Stimulated activated CD8-positive, alpha-beta memory T cell treated with anti-CD3 and anti-CD28 coated beads, Interleukin-15, amount 100 ng/mL, for 24 hours (primary cell): ENCODE results near the gene DHX58.
"Not testable (repeated sequence)": the region's sequence is repeated elsewhere in the genome, so short reads cannot be mapped to it uniquely, and the experiment has no call there.

Experiments used
- DNase-seq: peaks from one replicate; pipeline ENCODE4 v3.0.0-alpha.2; 2020; ENCODE audit warnings: low read depth

The DHX58 gene

DNA sequence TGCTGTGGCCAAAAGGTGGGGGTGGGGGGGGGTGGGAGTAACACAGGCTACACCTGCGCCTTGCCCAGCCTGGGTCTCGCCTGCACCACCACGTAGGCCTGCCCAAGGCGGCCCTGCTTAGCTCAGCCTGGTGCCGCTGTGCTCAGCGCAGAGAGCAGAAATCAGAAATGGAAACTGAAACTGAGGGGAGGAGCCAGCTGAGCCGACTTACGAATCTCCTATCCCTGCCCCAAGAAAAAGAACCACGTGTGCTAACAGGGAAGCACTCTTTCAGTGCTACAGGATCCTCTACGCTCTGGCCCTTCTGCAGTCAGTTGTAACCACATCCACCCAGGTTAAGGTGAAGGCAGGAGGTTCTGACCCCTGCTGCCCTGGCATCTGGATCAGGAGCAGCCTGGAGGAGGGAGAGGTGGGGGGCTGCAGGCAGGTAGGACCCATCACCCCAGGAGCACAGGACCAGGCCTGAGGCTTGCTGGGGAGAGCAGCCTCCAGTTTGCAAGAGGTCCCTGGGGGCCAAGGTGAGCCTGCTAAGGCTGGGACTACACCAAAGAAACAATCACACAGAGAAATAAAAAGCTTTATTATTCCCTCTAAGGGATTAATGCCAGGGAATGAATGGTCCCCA is at the start of gene DHX58:
Gene DHX58, minus strand, starts transcription at position 163 of the 625 bp plus-strand sequence. CDS start 822 bp downstream, outside the sequence.
- DNase-seq, result peak; percentile 26

DNA sequence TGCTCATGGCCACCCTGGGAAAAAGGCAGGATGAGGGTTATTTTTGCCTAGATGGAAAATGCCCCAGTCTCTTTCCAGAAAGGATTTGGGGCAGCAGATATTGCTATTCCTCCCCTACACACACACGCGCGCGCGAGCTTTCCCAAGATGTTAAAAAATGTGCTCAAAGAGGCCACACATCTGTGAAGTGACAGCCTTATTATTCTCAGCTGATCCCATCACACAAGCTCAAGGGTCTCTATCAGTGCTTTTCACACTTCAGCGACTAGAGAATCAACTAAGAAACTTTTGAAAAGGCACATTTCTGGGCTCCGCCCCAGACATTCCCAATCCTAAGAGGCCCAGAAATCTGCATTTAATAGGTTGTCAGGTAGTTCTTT is 48.0 kb upstream of the DHX58 start:
- no peak for DNase-seq

DNA sequence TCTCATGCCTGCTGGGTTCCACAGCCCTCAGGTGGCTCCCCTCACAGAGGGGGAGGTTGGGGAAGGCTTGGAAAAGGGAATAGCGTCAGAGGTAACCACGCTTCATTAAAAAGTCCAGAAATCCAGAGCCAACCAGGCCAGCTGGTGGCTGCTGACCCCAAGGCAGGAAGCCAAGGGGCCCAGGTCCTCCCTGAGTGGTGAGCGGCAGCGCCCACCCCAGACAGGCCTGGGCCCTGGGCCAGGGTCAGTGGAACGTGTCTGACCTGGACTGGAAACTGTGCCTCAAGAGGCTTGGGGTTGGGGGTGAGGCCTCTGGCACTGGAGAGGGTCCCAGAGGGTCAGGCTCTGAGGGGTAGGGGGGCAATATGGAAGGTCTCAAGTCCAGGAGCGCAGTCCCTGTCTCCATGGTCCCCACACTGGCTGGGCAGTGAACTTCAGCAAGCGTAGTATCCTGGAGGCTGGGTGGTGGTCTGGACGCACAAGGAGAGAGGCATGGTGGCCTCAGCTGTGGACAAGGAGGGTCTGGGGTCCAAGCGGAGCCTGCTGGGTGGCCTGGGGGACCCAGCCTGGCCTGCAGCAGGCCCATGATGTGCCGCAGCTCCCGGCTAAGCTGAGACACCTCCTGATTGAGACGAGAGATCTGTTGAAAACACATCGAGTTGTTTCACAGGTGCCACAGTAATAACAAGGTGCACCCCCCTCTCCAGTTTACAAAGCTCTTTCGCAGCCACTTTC is 47.4 kb upstream of the DHX58 start:
- no peak for DNase-seq

DNA sequence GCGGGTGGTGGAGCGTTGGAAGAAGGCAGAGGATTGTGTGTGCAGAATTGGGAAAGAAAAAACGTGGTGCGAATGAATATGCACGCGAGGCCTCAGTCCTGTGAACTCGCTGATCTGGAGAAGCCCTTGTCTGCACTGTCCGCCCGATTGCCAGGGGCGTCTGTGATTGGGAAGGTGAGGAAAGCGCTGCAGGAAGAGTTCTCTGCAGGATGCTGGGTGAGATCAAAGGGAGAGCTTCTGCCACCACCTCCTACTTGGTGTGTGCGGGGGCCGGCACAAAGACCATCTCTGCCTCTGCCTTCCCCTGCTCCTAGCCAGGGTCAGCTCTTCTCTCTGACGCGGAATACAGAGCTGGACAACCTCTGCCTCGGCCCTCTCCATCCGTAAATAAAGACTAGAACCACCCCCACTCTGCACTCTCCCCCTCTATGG is 43.1 kb upstream of the DHX58 start:
- DNase-seq, result no peak

DNA sequence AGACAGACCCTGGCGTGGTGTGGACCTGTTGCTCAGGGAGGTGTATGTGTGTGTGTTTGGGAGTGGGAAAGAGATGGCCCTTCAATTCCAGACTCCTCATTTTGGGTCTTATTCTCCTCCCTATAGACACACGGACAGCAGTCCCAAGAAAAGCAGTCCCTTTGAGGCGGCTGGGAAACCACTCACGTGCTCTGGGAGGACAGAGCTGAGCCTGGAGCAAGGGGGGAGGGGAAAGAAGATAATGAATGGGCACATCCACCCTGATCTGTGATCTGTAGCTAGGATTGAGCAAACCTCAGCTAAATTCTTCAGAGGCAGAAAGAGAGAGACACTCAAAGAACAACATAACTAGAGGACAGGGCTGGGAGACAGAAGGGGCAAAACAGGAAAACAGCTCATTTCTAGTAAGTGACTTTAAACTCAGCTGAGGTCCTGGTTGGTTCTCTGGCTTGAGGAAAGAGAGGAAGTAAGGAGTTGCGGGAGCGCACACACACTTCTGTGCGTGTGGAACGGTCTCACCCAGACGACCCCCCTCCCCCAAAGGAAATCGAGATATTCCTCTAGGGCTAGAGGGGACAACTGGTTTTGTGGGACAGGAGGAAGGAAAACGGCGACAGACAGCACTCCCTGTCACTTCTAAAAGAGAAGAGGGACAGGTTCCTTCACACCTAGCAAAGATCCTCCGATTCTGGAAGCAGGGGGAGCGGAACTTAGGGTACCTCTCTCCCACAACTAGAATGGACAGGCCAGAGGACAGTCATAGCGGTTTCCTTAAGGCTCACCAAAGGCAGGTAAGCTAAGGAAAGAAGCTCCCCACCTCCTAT is 41.6 kb upstream of the DHX58 start:
- no peak for DNase-seq

DNA sequence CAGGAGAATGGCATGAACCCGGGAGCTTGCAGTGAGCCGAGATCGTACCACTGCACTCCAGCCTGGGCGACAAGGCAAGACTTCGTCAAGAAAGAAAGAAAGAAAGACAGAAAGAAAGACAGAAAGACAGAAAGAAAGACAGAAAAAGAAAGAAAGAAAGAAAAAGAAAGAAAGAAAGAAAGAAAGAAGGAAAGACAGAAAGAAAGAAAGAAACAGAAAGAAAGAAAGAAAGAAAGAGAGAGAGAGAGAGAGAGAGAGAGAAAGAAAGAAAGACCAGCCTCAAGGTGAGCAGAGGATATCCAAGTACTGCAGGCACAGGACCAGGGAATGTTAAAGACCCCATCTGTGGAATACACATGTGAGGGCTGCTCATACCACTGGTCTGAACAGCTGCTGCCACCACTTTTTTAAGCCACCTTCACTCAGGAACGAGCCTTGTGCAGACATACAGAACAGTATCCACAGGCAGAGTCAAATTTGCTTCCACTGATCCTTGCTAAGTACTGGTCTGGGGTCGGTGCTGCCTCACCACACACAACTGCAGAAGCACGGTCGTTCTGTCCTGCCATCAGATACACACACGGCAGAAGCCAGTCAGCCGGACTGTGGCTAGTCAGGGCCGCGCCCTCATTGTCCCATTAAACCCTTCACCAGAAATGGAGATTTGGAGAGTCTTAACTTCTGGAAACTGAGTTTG is 34.5 kb upstream of the DHX58 start:
- DNase-seq, result no peak

DNA sequence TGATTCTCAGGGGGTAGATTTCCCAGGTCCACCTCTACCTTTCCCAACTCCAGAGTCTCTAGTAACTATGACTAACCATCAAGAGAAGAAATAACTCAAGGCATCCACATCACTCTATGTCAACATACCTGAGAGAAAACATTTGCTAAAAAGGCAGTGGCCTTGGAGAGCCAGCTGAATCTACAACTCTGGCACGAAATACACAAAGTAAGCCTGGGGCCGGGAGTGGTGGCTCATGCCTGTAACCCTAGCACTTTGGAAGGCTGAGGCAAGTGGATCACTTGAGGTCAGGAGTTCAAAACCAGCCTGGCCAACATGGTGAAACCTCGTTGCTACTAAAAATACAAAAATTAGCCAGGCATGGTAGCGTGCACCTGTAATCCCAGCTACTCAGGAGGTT is 30.6 kb upstream of the DHX58 start:
- not testable (repeated sequence) for DNase-seq

DNA sequence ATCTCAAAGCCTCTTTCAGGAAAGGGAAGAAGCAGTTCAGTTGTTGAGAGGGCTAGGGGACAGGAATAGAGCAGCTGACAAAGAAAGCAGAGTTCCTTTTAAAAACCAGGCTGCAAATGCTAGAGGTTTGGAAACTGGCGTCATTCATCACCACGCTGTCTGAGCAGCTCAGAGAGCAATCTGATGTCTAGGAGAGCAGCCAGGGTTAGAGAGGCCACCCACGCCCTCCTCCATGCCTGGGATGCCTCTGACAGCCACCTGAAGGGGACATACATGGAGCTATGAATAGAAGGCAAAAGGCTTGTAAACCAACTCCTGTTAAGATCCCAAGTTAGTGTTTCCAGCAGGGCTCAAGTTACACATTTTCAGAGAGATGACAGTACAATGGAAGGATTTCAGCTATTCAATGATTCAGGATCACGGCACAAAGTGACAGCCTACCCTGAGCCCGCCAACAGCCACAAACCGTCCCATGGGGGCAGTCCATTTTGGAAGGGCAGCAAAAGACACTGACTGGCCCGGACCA is 29.9 kb upstream of the DHX58 start:
- DNase-seq, result no peak

DNA sequence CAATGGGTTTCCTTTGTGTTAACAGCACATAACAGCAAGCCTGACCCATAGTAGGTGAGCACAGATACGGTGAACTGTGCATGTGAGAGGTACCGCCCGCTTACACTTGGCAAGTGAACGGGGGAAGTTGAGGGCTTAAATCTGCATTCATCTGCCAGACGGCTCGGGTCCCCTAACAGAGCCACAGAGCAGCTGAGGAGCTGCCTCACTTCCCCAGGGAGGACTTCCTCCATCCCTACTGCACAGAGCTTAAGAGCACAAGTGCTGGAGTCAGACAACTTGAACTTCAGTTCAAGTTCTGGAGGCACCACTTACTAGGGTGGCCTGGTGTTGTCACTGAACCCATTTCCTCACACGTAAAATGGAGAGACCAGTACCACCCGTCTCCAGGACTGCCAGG is 28.9 kb upstream of the DHX58 start:
- DNase-seq, result no peak

DNA sequence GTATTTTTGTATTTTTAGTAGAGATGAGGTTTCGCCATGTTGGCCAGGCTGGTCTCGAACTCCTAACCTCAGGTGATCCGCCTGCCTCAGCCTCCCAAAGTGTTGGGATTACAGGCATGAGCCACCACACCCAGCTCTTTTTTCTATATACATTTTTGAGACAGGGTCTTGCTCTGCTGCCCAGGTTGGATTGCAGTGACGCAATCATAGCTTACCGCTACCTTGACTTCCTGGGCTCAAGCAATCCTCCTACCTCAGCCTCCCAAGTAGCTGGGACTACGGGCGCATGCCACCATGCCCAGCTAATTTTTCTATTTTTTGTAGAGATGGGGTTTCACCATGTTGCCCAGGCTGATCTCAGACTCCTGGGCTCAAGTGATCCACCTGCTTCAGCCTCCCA is 28.2 kb upstream of the DHX58 start:
- not testable (repeated sequence) for DNase-seq

DNA sequence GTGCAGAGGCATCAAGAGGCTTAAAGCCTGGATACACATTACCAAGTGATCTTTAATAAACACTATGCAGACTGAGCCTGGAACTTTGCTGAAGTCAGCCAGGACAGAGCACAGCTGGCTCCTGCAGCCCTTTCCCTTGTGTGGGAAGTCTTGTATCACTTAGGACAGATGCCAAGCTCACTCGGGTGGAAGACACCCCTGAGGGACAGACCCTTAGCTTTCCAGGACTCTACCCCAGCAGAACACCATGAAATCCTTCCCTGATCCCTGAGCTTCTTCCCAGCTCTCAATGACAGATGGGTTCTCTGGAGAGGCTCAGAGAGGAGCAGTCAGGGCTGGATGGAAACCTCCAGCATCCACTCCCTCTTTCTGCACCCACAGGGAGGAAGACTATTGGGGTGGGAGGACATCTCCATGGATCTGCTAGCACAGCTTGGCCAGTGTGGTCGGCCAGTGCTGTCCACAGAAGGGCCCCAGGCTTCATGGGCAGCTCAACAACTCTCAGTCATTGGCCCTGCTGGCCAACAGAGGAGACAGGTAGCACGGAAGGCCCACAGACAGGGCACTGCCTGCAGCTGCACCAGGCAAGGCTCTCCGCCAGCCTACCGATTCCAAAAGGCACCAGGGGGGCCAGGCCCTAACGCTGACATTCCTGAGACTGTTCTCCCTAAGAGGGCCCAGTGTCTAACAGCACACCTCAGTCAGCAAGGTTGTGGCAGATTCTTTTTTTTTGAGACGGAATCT is 26.4 kb upstream of the DHX58 start:
- no peak for DNase-seq

DNA sequence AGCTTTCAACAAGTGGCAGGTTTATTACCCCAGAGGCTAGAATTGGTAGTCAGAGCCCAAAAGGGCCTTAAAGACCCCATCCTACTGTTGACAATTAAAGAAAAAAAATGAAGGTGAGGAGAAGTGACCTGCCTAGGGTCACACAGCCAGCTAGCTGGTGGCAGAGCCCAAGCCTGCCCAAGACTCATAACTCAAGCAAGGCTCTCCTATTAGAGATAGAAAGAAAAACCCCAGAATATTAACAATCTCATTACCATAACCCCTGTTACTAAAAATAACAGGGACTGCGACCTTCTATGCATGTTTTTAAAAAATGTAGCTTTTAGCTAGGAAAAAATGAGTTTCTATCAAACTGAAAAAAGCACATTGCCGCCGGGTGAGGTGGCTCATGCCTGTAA is 24.1 kb upstream of the DHX58 start:
- DNase-seq, result no peak

DNA sequence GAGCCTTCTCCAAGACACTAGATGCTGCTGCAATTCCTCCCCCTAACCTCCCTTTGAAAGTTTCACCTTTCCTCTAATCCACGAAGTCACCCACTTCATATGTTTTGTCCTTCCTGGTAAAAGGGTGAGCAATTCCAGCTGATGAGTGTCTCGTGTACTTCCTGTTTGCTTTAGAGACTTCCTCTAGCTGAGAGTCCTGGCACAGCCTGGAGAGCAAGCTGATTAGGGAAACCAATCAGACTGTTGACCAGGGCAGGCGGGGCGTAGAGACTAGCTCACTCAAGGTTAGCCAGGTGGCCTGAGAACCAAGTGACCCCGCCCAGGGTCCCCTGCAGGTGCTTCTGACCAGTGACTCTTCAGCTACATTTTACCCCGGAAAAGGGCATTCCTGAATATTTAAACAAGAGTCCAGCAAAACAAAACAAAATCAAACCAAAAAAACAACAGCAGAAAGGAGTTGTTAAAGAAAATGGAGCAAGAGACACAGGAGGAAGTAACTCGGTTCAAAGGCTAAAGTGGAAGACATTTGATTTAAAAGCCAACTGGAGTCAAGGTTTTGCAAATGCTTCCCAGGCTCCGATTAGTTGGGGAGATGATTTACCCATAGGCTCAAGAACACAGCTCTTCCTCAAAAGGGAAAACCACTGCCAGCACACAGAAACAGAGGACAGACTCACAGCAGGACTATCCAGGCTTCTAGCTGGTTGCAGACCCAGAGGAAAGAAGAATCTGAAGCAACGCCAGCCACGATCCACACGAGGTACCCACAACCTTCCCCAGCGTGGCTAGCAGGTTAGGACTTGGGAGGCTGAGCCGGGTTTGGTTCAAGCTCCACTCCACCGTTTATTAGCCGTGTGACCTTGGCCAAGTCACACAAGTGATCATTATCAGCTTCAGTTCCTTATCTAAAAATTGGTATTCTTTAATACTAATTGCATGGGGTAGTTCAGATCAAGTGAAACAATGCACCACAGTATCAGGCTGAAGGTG is 23.4 kb upstream of the DHX58 start:
- DNase-seq, result no peak

DNA sequence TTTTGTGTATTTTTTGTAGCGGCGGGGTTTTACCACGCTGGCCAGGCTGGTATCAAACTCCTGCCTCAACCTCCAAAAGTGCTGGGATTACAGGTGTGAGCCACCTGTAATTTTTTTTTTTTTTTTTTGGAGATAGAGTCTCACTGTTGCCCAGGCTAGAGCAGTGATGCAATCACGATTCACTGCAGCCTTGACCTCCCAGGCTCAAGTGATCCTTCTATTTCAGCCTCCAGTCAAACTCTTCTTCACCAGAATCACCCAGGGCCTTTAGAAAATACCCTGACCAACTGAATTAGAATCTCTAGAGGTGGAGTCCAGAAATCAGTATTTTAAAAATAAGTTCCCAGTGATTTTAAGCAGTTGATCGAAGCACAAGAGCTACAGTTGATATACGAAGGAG is 22.6 kb upstream of the DHX58 start:
- DNase-seq, result no peak

DNA sequence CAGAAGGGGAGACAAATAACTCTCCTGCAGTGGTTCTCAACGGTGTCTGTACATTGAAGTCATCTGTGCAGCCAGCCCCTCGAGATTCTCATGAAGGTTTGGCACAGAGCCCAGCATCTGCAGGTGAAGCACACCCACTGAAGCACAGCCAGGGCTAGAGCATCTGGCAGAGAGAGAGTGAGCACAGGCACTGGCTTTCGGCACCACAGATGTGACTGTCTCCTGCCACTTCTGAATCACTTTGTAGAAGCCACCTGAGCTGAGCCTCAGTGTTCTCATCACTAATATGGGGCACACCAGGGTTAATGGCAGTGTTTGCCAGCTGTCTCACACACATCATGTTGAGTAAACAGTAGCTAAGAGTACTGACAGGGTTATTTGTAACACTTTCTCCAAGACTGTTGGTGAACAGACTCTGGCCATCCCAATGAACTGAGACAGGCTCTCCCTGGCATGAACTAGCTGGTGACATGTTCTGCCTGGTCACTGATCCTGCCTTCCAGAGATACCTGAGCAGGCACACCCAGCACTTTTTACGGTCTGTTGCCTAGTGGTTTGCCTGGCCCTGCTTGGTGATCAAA is 21.0 kb upstream of the DHX58 start:
- no peak for DNase-seq

DNA sequence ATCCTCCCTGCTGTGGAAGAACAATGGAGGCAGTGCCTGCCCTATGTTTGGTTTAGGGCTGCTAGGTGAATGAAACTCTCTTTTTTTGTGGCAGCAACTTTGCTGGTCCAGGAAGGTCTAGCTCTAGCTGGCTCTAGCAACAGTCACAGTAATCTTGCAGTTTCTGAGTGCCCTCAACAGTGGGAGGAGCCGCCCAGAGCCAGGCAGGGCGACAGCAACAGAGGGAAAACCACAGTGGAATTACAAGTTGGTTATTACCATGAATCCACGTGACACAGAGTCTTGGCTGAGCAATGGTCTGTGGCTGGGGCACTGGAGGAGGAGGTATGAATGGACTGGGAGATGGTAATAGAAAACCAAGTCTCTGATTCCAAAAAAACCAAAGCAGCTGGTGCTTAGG is 20.4 kb upstream of the DHX58 start:
- DNase-seq, result no peak

DNA sequence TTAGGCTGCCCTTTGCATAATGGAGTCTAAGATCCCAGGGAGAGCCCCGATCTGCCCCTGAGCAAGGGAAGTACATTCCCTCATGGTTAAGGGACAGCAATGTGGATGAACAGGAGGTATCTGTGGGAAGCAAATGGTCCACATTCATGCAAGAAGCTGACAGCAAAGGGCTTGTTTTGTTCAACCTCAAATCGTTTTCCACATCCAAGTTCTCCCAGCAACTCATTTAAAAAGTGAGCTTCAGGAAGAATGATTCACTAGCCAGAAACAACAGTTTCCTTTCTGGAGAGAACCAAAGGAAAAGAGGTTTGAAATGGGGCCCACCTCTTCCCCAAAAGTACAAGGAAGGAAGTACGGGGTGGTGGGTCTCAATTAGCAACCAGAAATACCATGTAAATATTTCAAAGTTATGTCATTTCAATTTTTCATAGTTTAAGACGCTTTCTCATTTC is 19.5 kb upstream of the DHX58 start:
- no peak for DNase-seq

DNA sequence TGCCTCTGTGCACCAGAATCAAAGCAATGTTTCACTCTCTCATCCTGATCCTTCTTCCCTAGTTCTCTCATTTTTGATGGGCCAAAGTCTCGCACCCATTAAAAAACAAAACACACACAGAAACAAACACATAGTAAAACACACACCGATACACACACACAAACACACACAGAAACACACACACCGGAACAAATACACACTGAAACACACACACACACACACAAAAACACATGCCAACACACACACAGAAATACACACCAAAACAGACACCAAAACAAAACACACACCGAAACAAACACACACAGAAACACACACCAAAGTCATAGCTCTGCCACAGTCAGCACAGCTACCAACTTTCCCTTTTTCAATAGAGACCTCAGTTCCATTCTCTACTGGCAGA is 18.7 kb upstream of the DHX58 start:
- DNase-seq, result no peak

DNA sequence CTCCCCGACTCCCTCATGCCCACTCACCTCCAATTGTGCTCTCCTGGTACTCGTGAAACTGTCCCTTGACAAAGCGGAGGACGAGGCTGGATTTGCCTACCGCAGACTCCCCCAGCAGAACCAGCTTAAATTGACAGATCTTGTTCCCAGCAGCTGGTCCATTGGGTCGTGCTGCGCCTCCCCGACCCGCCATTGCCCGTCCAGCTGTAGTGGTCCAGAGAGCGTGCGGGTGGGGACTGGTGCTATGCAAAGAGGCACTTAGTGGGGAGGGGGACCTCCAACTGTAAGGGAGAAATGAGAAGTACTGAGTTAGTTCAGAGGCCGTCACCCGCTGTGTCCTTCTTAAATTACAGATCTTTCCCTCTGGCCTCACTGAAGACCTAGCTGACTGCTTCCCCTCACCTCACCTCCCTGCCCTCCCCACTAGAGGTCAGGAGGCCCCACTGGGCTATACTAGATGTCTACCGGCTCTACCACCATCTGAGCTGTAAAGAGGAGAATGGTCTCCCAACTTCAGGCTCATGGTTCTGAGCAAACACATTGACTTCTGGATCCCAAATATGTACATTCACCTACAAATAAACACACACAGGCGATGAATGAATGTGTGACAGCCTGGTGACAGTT is 17.9 kb upstream of the DHX58 start:
- no peak for DNase-seq
